ENCODE results near the gene LPCAT1.
"Not testable (repeated sequence)": the region's sequence is repeated elsewhere in the genome, so short reads cannot be mapped to it uniquely, and the experiment has no call there.

LPCAT1 gene

GRCh38 chr5:1541702-1542400, 18.1 kb upstream of the LPCAT1 start:
- DNase-seq, result no peak

- DNase-seq, result no peak
These were observed 17.3 kb upstream of the LPCAT1 start for GRCh38 chr5:1540831-1541701.

- DNase-seq, result no peak
These were observed 16.4 kb upstream of the LPCAT1 start for GRCh38 chr5:1540166-1540565.

- not testable (repeated sequence) for DNase-seq
These were observed 15.8 kb upstream of the LPCAT1 start for GRCh38 chr5:1539393-1540161.

GRCh38 chr5:1538741-1539392, 15.1 kb upstream of the LPCAT1 start:
- DNase-seq, result no peak

GRCh38 chr5:1538276-1538675, 14.5 kb upstream of the LPCAT1 start:
- DNase-seq, result no peak

GRCh38 chr5:1537603-1538154, 13.9 kb upstream of the LPCAT1 start:
- DNase-seq, result no peak

- DNase-seq, result no peak
These were observed 13.3 kb upstream of the LPCAT1 start for GRCh38 chr5:1536871-1537602.

- no peak for DNase-seq
These were observed 12.6 kb upstream of the LPCAT1 start for GRCh38 chr5:1536322-1536845.

GRCh38 chr5:1535646-1536045, 11.9 kb upstream of the LPCAT1 start:
- no peak for DNase-seq

- no peak for DNase-seq
These were observed 8.6 kb upstream of the LPCAT1 start for GRCh38 chr5:1532384-1532783.

GRCh38 chr5:1529498-1529897, 5.7 kb upstream of the LPCAT1 start:
- no peak for DNase-seq

- DNase-seq, result no peak
These were observed 3.9 kb upstream of the LPCAT1 start for GRCh38 chr5:1527533-1528205.

GRCh38 chr5:1526681-1527131, 2.9 kb upstream of the LPCAT1 start:
- DNase-seq, result no peak

- DNase-seq, result no peak
These were observed 2.5 kb upstream of the LPCAT1 start for GRCh38 chr5:1526190-1526631.

- no peak for DNase-seq
These were observed 1.9 kb upstream of the LPCAT1 start for GRCh38 chr5:1525624-1526189.

- no peak for DNase-seq
These were observed 1.3 kb upstream of the LPCAT1 start for GRCh38 chr5:1524799-1525623.

- DNase-seq, result no peak
These were observed 680 bp upstream of the LPCAT1 start for GRCh38 chr5:1524481-1524798.

- peak in 1 of 51 donors; percentile 55 for DNase-seq
These were observed 324 bp downstream of the LPCAT1 start for GRCh38 chr5:1523480-1523792.

Data from hypothalamus (tissue), 51 donors.